Adrenal gland (tissue), 12 donors: ENCODE data around the gene GNG8. TPM values are rescaled to one million over a fixed set of nuclear protein-coding genes. Genes with fewer than 3 reads are reported as not detected.

Source experiments
- DNase-seq, 7 donors: peaks; one replicate each; pipeline ENCODE4 v3.0.0-alpha.2; 2019 to 2020
- H3K27ac ChIP-seq, 5 donors: fragments of 200-600 bp; sonication (generic) in 4 of 5; 1 replicate in 3 of 5; 2 replicates in 2 of 5; pipeline versions ENCODE4 v1.5.1 to v1.8.0; 2016 to 2020; ENCODE audit warnings: mild to moderate bottlenecking in 1 of 5
- H3K27me3 ChIP-seq: fragments of 200-600 bp; 2 replicates; pipeline ENCODE4 v1.8.0; 2021
- H3K36me3 ChIP-seq, 2 donors: fragments of 200-600 bp; replicated peaks in 1 of 2; 1 replicate in 1 of 2; 2 replicates in 1 of 2; pipeline versions ENCODE4 v1.5.1 to v1.8.0; 2018 to 2022
- H3K4me1 ChIP-seq, 2 donors: fragments of 200-600 bp; replicated peaks in 1 of 2; 1 replicate in 1 of 2; 2 replicates in 1 of 2; pipeline versions ENCODE4 v1.5.1 to v1.8.0; 2018 to 2021
- H3K4me3 ChIP-seq, 4 donors: fragments of 200-600 bp; sonication (generic) in 3 of 4; one replicate each; pipeline ENCODE4 v1.5.1; 2016 to 2018
- H3K9me3 ChIP-seq, 3 donors: fragments of 200-600 bp; sonication (generic) in 1 of 3; replicated peaks in 1 of 3; 1 replicate in 2 of 3; 2 replicates in 1 of 3; pipeline versions ENCODE4 v1.5.1 to v1.8.0; 2016 to 2021
- POLR2A ChIP-seq, 2 donors: fragments of 450-650 bp; IDR thresholded peaks; one replicate each; pipeline ENCODE4 v1.6.1; 2017; ENCODE audit warnings: antibody characterized with exemption in 2 of 2, mild to moderate bottlenecking in 2 of 2, moderate library complexity in 1 of 2
- WGBS, 4 donors: extraction: QIAGEN DNeasy Blood & Tissue Kit in 2 of 4; methylation state at CpG; one replicate each; pipeline versions ENCODE4 v1.1.5 to v1.1.7; 2013 to 2017; 5-methylcytosine and 5-hydroxymethylcytosine counted together
- intact Hi-C, 2 donors: fragments of 100-400 bp; cut with DNase I; formaldehyde crosslinking; loops; one replicate each; pipeline versions ENCODE4 v1.14.1 to v1.15.0; 2022 to 2023
- polyA plus RNA-seq, 3 donors: library from polyadenylated mRNA; stranded (reverse); fragments of 200-250 nt in 2 of 3; fragments of 350-450 nt in 1 of 3; fragmentation: Illumina TruSeq in 1 of 3; extraction: RNeasy Lipid Tissue Mini Kit (QIAGEN cat#74804) in 1 of 3; gene quantifications; one replicate each; pipeline ENCODE4 v1.2.3, GENCODE V29; 2013 to 2014
- total RNA-seq, 9 donors: library from RNA; depleted of rRNA in 4 of 9; stranded (reverse); fragments of >200 nt in 4 of 9; fragments of 120-200 nt in 1 of 9; fragmentation: NEBNext Ultra II Directional in 1 of 9; extraction: Animal tissue kit (Norgen Biotek cat#: 25700) in 1 of 9; gene quantifications; one replicate each; pipeline versions ENCODE4 v1.1.0 to v1.2.4, GENCODE V29; 2013 to 2023
- TF ChIP-seq, protein P1 (sequence below), 6 experiments: fragments of 450-650 bp in 4 of 6; fragments of 200-600 bp in 2 of 6; sonication (generic) in 1 of 6; IDR thresholded peaks; 1 replicate in 5 of 6; 2 replicates in 1 of 6; pipeline versions ENCODE4 v1.5.1 to v1.8.0; 2016 to 2021; ENCODE audit warnings: antibody characterized with exemption in 6 of 6, mild to moderate bottlenecking in 2 of 6, moderate library complexity in 1 of 6
- donor health status: healthy with polysubstance abuse.
- donor health status: Bipolar disorder and iron deficiency.
- donor health status: DM: yes; HTN: yes; CAD: no.
- donor health status: DM: no; HTN: no; CAD: no.
- donor health status: DM: no; HTN: no; CAD: no.
- donor health status: DM: yes; HTN: yes; CAD: no.

The GNG8 gene
- total and polyA plus RNA-seq, 12 donors: 3.9 TPM; not detected in 11

DNA sequence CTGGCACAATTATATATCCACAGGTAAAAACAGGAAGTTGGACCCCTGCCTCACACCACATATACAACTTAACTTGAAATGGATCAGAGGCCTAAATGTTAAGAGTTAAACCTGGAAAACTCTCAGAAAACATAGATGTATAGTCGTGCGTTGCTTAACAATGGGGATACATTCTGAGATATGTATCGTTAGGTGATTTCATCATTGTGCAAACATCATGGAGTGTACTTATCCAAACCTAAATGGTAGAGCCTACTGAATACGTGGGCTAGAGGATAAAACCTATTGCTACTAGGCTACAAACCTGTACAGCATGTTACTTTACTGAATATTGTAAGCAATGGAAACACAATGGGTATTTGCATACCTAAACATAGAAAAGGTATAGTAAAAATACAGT, 49.7 kb downstream of the GNG8 start:
- no peaks in the 10 kb centered on the region for H3K27me3 ChIP-seq
- H3K36me3 ChIP-seq: no peaks in the 10 kb centered on the region
- H3K4me1 ChIP-seq: no peaks in the 10 kb centered on the region
- H3K4me3 ChIP-seq: no peak overlapping the region
- peaks cover 0 to 3% (median 0%) of the 10 kb centered on the region in 3 donors for H3K9me3 ChIP-seq
- 90 to 95% (median 91%) methylated on average over 4 of the region's 4 CpGs for WGBS, 4 donors
- intact Hi-C loops: no loop called here
- no peak for TF ChIP-seq POLR2A (IDR thresholded peaks at IDR 0.05)
- TF ChIP-seq, protein P1, sequence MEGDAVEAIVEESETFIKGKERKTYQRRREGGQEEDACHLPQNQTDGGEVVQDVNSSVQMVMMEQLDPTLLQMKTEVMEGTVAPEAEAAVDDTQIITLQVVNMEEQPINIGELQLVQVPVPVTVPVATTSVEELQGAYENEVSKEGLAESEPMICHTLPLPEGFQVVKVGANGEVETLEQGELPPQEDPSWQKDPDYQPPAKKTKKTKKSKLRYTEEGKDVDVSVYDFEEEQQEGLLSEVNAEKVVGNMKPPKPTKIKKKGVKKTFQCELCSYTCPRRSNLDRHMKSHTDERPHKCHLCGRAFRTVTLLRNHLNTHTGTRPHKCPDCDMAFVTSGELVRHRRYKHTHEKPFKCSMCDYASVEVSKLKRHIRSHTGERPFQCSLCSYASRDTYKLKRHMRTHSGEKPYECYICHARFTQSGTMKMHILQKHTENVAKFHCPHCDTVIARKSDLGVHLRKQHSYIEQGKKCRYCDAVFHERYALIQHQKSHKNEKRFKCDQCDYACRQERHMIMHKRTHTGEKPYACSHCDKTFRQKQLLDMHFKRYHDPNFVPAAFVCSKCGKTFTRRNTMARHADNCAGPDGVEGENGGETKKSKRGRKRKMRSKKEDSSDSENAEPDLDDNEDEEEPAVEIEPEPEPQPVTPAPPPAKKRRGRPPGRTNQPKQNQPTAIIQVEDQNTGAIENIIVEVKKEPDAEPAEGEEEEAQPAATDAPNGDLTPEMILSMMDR (IDR thresholded peaks at IDR 0.05): no peak
- no peak for DNase-seq
- H3K27ac ChIP-seq: no peak overlapping the region

DNA sequence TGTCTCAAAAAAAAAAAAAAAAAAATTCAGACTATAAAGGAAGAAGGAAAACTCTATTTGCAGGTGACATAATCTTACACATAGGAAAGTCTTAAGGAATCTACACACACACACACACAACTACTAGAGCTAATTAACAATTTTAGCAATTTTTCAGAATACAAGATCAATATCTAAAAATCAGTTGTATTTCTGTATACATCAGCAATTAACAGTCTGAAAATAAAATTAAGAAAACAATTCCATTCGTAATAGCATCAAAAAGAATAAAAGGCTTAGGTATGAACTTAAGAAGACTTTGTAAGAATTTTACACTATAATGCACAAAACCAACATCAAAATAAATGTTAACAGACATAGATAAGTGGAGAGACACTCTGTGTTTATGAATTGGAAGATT, 50.5 kb downstream of the GNG8 start:
- H3K36me3 ChIP-seq: no peaks in the 10 kb centered on the region
- H3K27ac ChIP-seq: no peak overlapping the region
- no peaks in the 10 kb centered on the region for H3K4me1 ChIP-seq
- intact Hi-C loops: no loop called here
- no peaks in the 10 kb centered on the region for H3K27me3 ChIP-seq
- TF ChIP-seq, protein P1 (IDR thresholded peaks at IDR 0.05): no peak
- no peak for TF ChIP-seq POLR2A (IDR thresholded peaks at IDR 0.05)
- DNase-seq: no peak
- WGBS, 4 donors: 82 to 97% (median 91%) methylated on average over 1 of the region's 1 CpG
- H3K4me3 ChIP-seq: no peak overlapping the region
- H3K9me3 ChIP-seq: peaks cover 0 to 3% (median 0%) of the 10 kb centered on the region in 3 donors

Other genes starting within 250 kb of the GNG8 start
- 10 to 100 TPM; 24.1 to 74.0 (median 35.2) TPM for gene CCDC8, start 222.6 kb downstream of the GNG8 start, total RNA-seq
- gene CCDC8, start 222.6 kb downstream of the GNG8 start, polyA plus RNA-seq: 10 to 100 TPM in 2 of 3 donors, 1 to 10 TPM in 1; 6.3 to 20.5 (median 18.8) TPM
- 1 to 10 TPM; 1.5 to 4.4 (median 2.0) TPM for gene PNMA8C, start 207.3 kb downstream of the GNG8 start, total RNA-seq
- 1 to 10 TPM in 2 of 3 donors, under 1 TPM in 1; 0.47 to 2.4 (median 1.4) TPM for gene PNMA8C, start 207.3 kb downstream of the GNG8 start, polyA plus RNA-seq
- gene PNMA8A, start 164.6 kb downstream of the GNG8 start, total RNA-seq: 10 to 100 TPM; 29.7 to 64.6 (median 46.5) TPM
- gene PNMA8A, start 164.6 kb downstream of the GNG8 start, polyA plus RNA-seq: 10 to 100 TPM in 2 of 3 donors, 1 to 10 TPM in 1; 7.6 to 61.7 (median 14.2) TPM
- 10 to 100 TPM; 21.8 to 63.4 (median 30.5) TPM for gene PNMA8B, start 140.3 kb downstream of the GNG8 start, total RNA-seq
- 10 to 100 TPM in 1 of 3 donors, 1 to 10 TPM in 2; 7.6 to 15.1 (median 7.9) TPM for gene PNMA8B, start 140.3 kb downstream of the GNG8 start, polyA plus RNA-seq
- 100 to 1,000 TPM; 177 to 334 (median 271) TPM for gene CALM3, start 34.9 kb downstream of the GNG8 start, total RNA-seq
- gene CALM3, start 34.9 kb downstream of the GNG8 start, polyA plus RNA-seq: 100 to 1,000 TPM; 219 to 579 (median 372) TPM
- gene PTGIR, start 11.1 kb downstream of the GNG8 start, total RNA-seq: 10 to 100 TPM in 4 of 9 donors, 1 to 10 TPM in 4, under 1 TPM in 1; 0.94 to 24.8 (median 9.0) TPM
- gene PTGIR, start 11.1 kb downstream of the GNG8 start, polyA plus RNA-seq: 10 to 100 TPM in 2 of 3 donors, 1 to 10 TPM in 1; 2.5 to 21.1 (median 11.6) TPM
- 1 to 10 TPM; 1.7 to 9.8 (median 4.0) TPM for gene DACT3, start 25.0 kb upstream of the GNG8 start, total RNA-seq
- 1 to 10 TPM; 2.3 to 3.8 (median 2.6) TPM for gene DACT3, start 25.0 kb upstream of the GNG8 start, polyA plus RNA-seq
- gene PRKD2, start 80.9 kb upstream of the GNG8 start, total RNA-seq: 10 to 100 TPM in 8 of 9 donors, 1 to 10 TPM in 1; 7.7 to 37.0 (median 23.7) TPM
- 10 to 100 TPM in 2 of 3 donors, 1 to 10 TPM in 1; 6.8 to 77.1 (median 53.7) TPM for gene PRKD2, start 80.9 kb upstream of the GNG8 start, polyA plus RNA-seq
- gene FKRP, start 109.9 kb upstream of the GNG8 start, total RNA-seq: 10 to 100 TPM in 8 of 9 donors, 1 to 10 TPM in 1; 9.6 to 31.2 (median 16.7) TPM
- 10 to 100 TPM in 2 of 3 donors, 1 to 10 TPM in 1; 5.5 to 19.1 (median 13.6) TPM for gene FKRP, start 109.9 kb upstream of the GNG8 start, polyA plus RNA-seq
- gene STRN4, start 110.2 kb upstream of the GNG8 start, total RNA-seq: 10 to 100 TPM; 38.4 to 85.7 (median 66.2) TPM
- gene STRN4, start 110.2 kb upstream of the GNG8 start, polyA plus RNA-seq: 10 to 100 TPM; 22.3 to 92.8 (median 65.3) TPM
- gene SLC1A5, start 152.4 kb upstream of the GNG8 start, total RNA-seq: 10 to 100 TPM in 8 of 9 donors, 1 to 10 TPM in 1; 4.7 to 56.9 (median 33.0) TPM
- gene SLC1A5, start 152.4 kb upstream of the GNG8 start, polyA plus RNA-seq: 10 to 100 TPM; 13.3 to 32.3 (median 14.7) TPM
- 100 to 1,000 TPM; 123 to 216 (median 189) TPM for gene AP2S1, start 214.6 kb upstream of the GNG8 start, total RNA-seq
- 100 to 1,000 TPM in 1 of 3 donors, 10 to 100 TPM in 2; 91.1 to 149 (median 99.3) TPM for gene AP2S1, start 214.6 kb upstream of the GNG8 start, polyA plus RNA-seq
- gene ARHGAP35, start 224.8 kb upstream of the GNG8 start, total RNA-seq: 10 to 100 TPM; 27.0 to 48.3 (median 40.3) TPM
- gene ARHGAP35, start 224.8 kb upstream of the GNG8 start, polyA plus RNA-seq: 10 to 100 TPM in 2 of 3 donors, 1 to 10 TPM in 1; 7.0 to 24.1 (median 22.3) TPM